Lung (tissue), 12 donors: ENCODE data around the gene ABCD3. TPM values are rescaled to one million over a fixed set of nuclear protein-coding genes. Genes with fewer than 3 reads are reported as not detected.

Source experiments
- ATAC-seq: fragments of 200-7000 bp; cut with Tn5 transposase; one replicate; pipeline ENCODE4 v1.9.1; 2020; ENCODE audit warnings: moderate number of reproducible peaks; ENCODE audit not compliant: insufficient read depth, low FRiP score
- DNase-seq, 3 donors: peaks; one replicate each; pipeline ENCODE4 v3.0.0-alpha.2; 2013 to 2017
- H3K27ac ChIP-seq, 2 donors: one replicate each; pipeline ENCODE4 v1.5.1; 2013; ENCODE audit warnings: mild to moderate bottlenecking in 2 of 2, moderate library complexity in 2 of 2, control low read depth in 1 of 2, inconsistent platforms in 1 of 2, low read depth in 1 of 2, low read length in 1 of 2
- H3K27me3 ChIP-seq, 3 donors: one replicate each; pipeline ENCODE4 v1.5.1; 2013; ENCODE audit warnings: low read length in 2 of 3; ENCODE audit not compliant: control insufficient read depth in 3 of 3, insufficient read depth in 3 of 3
- H3K36me3 ChIP-seq, 4 donors: one replicate each; pipeline ENCODE4 v1.5.1; 2013; ENCODE audit warnings: low read length in 4 of 4, mild to moderate bottlenecking in 1 of 4, moderate library complexity in 1 of 4; ENCODE audit not compliant: control insufficient read depth in 4 of 4, insufficient read depth in 4 of 4
- H3K4me1 ChIP-seq, 5 donors: one replicate each; pipeline ENCODE4 v1.5.1; 2013; ENCODE audit warnings: low read length in 5 of 5, mild to moderate bottlenecking in 2 of 5, moderate library complexity in 1 of 5; ENCODE audit not compliant: control insufficient read depth in 5 of 5, insufficient read depth in 5 of 5
- H3K4me3 ChIP-seq: one replicate; pipeline ENCODE4 v1.5.1; 2013; ENCODE audit warnings: mild to moderate bottlenecking, control low read depth, moderate library complexity
- H3K9ac ChIP-seq, 2 donors: one replicate each; pipeline ENCODE4 v1.5.1; 2013; ENCODE audit warnings: low read length in 2 of 2, control low read depth in 1 of 2; ENCODE audit not compliant: insufficient read depth in 1 of 2
- H3K9me3 ChIP-seq, 4 donors: one replicate each; pipeline ENCODE4 v1.5.1; 2013; ENCODE audit warnings: low read length in 3 of 4, mild to moderate bottlenecking in 1 of 4, moderate library complexity in 1 of 4; ENCODE audit not compliant: control insufficient read depth in 4 of 4, insufficient read depth in 3 of 4
- CTCF ChIP-seq: IDR thresholded peaks from 2 replicates; pipeline ENCODE4 v1.5.1; 2012; ENCODE audit warnings: mild to moderate bottlenecking; ENCODE audit errors: control extremely low read depth, extremely low read depth
- WGBS, 2 donors: extraction: QIAGEN DNeasy Blood & Tissue Kit; methylation state at CpG; one replicate each; pipeline ENCODE4 v1.1.7; 2013; 5-methylcytosine and 5-hydroxymethylcytosine counted together
- polyA plus RNA-seq, 2 donors: library from polyadenylated mRNA; stranded (reverse); fragments of 200-250 nt; gene quantifications; one replicate each; pipeline ENCODE4 v1.2.1, GENCODE V29; 2013
- total RNA-seq, 2 donors: library from RNA; depleted of rRNA in 1 of 2; stranded (reverse); fragments of >200 nt in 1 of 2; gene quantifications; one replicate each; pipeline ENCODE4 v1.2.1, GENCODE V29; 2014 to 2021
- donor health status: control.
- donor health status: control.
- donor health status: Bipolar disorder and iron deficiency.
- donor health status: healthy.
- donor health status: DM: yes; HTN: yes; CAD: no.

The ABCD3 gene
- total and polyA plus RNA-seq, 4 donors, result 28.5 to 80.7 (median 43.8) TPM

- peaks cover 0 to 17% (median 0%) of the 10 kb centered on the region in 5 donors for H3K4me1 ChIP-seq
- no peak overlapping the region for H3K27ac ChIP-seq
- H3K27me3 ChIP-seq, result no peaks in the 10 kb centered on the region
- ATAC-seq (no peak), DNase-seq (no peak)
- H3K4me3 ChIP-seq, result no peak overlapping the region
- 63 to 78% methylated on average over 2 of the region's 2 CpGs for WGBS, 2 donors
- TF ChIP-seq CTCF, result no peak
- H3K9ac ChIP-seq, result no peak overlapping the region
- H3K9me3 ChIP-seq, result no peaks in the 10 kb centered on the region
- H3K36me3 ChIP-seq, result peaks cover 0 to 11% (median 4%) of the 10 kb centered on the region in 4 donors
Observed at GRCh38 chr1:94471271-94471670, 53.1 kb downstream of the ABCD3 start.

DNA sequence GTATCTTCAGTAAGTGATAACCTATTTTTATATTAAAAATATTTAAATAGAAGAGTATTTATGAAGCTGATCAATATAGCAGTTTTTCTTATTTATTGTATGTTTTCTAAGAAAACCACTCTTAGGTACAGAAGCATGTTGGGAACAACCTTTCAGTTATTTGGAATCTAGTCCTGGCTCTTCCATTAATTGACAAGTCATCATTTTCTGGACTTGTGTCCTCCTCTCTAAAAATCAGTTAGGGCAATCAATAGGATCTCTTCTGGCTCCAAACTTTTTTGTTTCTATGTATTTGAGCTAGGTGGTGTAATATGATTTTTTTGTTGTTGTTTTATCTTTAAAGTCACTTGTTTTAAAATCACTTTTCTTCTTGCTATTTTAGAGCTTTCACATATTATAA, 57.0 kb downstream of the ABCD3 start:
- Histone ChIP-seq H3K27ac (no peak overlapping the region), H3K4me3 (no peak overlapping the region), H3K4me1 (peaks cover 0 to 10% (median 0%) of the 10 kb centered on the region in 5 donors), H3K9me3 (no peaks in the 10 kb centered on the region), H3K36me3 (peaks cover 0 to 12% (median 2%) of the 10 kb centered on the region in 4 donors), H3K9ac (no peak overlapping the region), H3K27me3 (no peaks in the 10 kb centered on the region)
- ATAC-seq, result no peak
- no peak for TF ChIP-seq CTCF
- DNase-seq, result no peak

DNA sequence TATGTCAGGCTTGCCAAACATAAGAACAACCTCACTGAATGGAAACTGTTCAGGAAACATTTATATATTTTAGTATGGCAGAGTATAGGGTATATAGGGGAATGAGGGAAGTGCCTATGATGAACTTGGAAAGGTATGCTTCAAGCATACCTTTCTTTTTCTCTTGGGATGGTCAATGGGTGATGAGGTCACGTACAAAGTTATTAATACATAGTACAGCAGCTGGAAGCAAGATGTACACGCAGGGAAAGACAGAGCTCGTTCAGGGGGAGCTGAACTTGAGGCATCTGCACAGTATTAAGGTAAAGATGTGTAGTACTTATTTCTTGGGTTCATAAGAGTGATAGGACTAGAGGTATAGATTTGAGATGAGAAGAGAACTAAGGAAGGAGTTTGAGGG, 61.5 kb downstream of the ABCD3 start:
- WGBS, 2 donors, result 91 to 92% methylated on average over 3 of the region's 3 CpGs
- H3K27me3 ChIP-seq, result no peaks in the 10 kb centered on the region
- H3K27ac ChIP-seq, result no peak overlapping the region
- H3K9me3 ChIP-seq, result no peaks in the 10 kb centered on the region
- DNase-seq (no peak), ATAC-seq (no peak)
- no peak for TF ChIP-seq CTCF
- H3K9ac ChIP-seq, result no peak overlapping the region
- no peaks in the 10 kb centered on the region for H3K4me1 ChIP-seq
- H3K4me3 ChIP-seq, result no peak overlapping the region
- peaks cover 0 to 18% (median 8%) of the 10 kb centered on the region in 4 donors for H3K36me3 ChIP-seq

DNA sequence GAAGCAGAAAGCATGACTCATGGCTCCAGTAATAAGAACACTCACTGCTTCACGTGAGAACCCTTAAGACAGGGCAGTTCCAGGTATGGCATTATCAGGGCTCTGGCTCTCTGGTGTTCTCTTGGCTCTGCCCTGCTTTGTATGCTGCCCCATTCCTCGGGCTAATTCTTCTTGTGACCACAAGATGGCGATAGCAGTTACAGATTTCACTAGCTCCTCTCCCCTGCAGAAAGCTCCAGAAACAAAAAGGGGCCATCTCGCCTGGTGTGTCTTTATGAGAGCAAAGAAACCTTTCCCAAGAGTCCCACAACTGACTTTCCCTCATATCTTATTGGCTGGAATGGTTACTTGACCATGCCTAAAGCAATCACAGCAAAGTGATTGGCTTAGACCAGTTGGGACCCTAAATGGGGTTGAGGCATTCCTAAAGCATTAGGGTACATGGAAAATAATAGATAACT, 63.3 kb downstream of the ABCD3 start:
- no peak overlapping the region for H3K4me3 ChIP-seq
- TF ChIP-seq CTCF, result peak; percentile 56
- ATAC-seq (peak; percentile 95), DNase-seq (peak; percentile 47 to 80 (median 72))
- WGBS, 2 donors, result 13 to 18% methylated on average over 4 of the region's 4 CpGs
- H3K9ac ChIP-seq, result no peak overlapping the region
- H3K27ac ChIP-seq, result no peak overlapping the region
- no peaks in the 10 kb centered on the region for H3K4me1 ChIP-seq
- H3K36me3 ChIP-seq, result peaks cover 0 to 12% (median 10%) of the 10 kb centered on the region in 4 donors
- H3K27me3 ChIP-seq, result no peaks in the 10 kb centered on the region
- no peaks in the 10 kb centered on the region for H3K9me3 ChIP-seq
